GM18870 (cell line): ENCODE data around the gene ADO.

Source experiments
- ATAC-seq: cut with Tn5 transposase; IDR thresholded peaks from one replicate; pipeline ENCODE4 v1.9.1; 2021; ENCODE audit warnings: moderate library complexity; ENCODE audit not compliant: unreplicated experiment

Gene ADO

DNA sequence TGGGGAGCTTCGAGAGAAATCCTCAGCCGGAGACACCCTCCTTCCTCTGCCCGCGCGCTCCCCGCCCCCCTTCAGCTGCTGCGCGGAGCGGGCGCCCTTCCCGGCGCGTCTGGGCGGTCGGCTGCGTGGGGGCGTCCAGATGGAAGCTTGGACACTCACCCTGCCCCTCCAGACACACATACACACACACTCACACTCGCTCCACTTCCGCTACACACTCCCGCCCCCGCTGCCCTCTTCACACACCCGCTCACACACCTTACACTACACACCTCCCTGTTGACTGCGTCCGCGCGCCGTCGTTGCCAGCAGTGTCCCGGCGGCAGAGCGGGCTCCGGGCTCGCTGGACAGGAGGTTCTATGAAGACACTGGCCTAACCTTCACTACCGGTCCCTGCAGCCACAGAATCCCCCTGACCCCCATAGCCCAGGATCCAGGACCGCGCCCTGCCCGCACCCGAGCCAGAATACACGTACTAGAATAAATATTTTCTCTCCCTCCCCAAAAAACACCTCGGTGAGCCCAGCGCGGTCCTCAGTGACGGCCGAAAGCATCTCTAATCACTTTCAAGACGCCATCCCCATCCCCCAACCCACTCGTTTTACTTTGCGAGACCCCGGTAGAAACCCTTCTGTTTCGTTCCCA, 12.7 kb downstream of the ADO start:
- no peak for ATAC-seq

DNA sequence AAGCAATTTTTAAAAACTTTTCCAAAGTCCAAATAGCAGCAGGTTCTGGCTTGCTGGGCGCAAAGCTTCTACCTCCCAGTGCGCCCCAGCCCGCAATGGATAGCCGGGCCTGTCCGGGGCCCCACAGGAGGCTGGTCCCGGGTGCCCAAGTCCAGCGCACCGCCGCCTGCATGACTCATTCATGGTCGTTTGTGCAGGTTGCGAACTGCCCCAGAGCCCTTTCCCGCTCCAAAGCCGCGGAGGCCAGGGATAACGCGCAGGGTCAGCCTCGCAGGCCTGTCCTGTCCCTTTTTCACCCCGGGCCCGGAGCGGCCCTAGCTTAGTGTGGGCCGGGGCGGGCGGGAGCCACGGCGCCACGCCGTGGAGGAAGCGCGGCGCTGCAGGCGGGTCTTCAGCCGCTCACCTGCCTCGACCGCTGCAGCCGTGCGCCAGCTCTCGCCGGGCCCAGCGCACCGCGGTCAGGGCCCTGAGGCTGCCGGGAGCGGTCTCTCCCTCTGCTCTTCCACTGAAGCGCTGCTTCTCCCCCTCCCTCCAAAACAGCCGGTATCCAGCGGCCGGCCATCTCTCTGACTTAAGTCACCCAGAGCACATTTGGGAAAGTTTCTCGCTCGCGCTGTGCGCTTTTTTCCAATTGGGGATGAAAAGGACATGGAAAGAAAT, 13.4 kb downstream of the ADO start:
- ATAC-seq: no peak

DNA sequence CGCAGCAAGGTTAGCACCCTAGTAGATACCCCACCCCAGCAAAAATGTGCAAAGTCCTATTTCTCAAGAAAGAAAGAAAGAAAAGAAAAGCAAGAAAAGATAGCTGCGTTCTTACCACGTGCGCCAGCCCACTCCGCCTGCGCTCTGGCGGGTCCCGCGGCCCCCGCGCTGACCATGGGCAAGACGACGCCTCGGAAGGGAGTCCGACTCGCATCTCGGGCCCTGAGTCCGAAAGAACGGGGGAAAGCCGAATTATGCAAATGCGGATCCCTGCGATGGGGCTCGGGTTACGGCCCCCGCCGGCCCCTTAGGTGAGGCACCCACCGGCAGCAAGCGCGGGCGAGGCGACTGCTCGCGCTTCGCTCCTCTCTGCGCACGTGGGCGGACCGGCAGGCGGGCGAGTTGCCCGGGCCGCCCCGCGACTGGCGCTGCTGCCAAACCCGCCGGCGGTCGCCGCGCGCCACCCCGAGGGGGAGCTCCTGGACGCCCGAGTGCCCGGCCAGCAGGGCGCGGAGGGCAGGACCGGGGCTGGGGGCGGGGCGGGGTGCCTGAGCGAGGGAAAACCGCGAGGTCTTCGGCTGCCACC, 14.0 kb downstream of the ADO start:
- no peak for ATAC-seq

DNA sequence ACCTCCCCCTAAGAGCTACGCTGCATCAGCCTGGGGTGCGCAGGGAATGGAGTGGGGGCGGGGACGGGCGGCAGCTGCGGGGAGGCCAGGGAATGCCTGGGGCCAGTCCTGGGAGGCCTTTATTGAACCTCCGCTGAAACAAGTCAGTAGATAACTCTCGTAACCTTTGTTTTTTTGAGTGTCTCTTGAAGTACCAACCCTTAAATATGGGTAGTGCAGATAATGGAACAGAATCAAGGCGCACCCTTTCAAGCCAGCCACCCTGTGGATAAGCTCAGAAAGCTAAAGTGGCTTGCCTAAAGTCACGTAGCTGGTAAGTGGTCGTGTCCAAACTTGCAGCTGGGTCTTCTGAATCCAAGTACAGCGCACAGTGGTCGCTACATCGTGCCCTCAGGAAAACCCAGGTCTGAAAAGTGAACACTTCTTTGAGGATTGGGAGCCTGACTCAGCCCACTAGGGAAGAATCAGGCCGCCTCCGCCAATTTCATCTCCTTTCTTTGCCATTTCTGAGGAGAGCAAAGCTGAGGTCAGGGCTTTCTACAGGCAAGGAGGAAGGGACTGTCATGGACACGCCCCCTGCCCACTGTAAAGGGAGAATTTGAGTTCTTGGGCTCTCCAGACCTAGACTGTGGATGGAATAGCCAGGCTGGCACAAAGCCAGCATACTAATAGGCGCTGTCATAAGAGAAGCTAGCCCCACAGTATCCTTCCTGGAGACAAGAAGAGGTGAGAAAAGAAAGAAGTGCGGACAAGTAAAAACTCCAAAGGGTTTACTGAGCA, 14.8 kb downstream of the ADO start:
- no peak for ATAC-seq

DNA sequence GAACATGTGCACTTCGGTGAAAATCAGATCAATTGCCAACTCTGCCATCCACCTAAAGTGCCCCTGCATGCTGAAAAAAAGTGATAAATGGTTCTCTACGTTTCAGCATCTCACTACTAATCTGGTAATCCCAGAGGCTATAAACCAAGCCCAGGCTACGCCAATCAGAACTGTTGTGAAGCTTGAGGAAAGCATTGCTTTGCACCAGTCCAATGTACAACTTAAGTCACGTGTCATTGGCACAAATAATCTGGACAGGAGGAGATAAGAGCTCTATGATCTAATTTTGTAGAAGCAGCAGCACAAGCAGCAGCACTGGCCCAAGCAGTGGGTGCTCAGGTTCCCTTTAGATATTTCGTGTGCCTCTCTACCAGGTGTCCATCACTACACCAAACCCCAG, 16.1 kb downstream of the ADO start:
- no peak for ATAC-seq

DNA sequence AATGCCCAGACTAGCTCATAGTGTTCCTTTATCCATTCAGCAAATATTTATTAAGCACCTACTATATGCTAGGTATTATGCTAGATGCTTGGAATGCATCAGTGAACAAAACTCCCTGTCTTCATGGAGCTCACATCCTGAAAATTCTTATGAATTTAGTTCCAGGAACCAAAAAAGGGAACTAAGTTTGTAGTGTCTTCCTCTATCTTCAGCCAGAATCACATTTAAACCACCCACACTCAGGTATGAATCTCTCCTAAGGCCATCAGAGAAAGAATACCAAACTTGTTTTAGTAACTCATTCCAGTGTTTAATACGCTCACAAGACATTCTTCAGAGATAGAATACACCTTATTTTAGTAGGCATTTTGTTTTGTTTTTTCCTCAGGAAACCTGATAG, 21.8 kb downstream of the ADO start:
- no peak for ATAC-seq

DNA sequence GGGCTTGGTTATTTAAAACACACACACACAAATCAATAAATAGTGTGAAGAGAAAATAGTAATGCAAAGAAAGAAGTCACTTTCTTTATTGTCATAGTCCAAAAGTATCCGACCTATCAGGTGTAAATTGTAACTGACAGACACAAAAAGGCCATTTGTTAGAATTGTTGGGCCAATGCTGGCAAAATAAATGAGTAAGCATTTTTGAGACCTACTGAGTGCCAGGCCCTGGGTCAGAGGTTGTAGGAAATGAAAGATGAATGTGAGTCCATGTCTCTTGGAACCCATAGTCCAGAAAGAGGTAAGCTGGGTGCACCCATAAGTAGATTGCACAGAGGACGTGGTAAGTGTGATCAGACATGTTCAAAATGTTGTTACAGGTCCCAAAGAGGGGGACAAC, 25.1 kb downstream of the ADO start:
- ATAC-seq: no peak

DNA sequence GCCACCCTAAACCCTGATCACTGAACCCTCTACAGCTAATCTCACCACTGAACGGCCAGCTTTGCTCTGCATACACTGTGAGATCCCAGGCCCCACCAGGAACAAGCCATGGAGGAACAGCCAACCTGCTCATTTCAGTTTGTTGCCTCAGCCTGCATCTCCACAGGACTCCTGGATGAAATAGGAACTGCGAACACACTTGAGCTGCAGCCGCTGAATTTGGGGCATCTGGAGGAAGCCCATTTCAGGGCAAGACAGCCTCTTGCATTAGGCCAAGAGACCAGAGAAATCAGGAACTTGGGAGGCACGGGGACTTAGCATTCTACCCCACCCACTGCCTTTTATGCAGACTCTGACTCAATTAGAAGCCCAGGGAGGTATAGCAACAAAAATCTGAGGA, 26.2 kb downstream of the ADO start:
- ATAC-seq: no peak

DNA sequence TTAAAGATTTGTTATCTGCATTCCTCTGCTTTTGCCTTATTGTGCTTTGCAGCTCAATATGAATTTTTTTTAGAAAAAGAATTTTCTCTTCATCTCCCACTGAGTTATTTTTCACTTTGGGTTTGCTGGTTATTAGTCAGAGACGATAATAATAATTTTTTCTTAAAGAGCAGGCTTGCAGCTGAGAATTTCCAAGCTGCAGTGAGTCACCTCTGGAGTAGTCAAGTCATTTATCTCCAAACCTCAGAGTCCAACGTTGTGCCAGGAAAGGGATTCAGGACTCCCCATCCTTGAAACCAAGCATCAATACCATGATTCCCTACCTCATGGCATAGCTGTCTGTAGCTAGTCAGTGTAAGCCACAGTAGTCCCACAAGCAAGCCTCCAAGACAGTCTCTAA, 26.8 kb downstream of the ADO start:
- ATAC-seq: no peak

DNA sequence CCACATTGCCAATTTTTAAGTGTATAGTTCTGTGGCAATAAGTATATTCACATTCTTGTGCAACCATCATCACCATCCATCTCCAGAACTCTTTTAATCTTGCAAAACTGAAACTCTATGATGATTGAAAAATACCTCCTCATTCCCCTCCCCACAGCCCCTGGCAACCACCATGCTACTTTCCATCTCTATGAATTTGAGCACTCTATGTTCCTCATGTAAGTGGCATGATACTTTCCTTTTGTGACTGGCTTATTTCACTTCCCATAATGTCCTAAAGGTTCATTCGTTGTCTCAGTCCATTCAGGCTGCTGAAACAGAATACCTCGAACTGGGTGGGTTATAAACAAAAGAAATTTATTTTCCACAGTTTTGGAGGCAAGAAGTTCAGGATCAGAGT, 35.1 kb downstream of the ADO start:
- no peak for ATAC-seq

DNA sequence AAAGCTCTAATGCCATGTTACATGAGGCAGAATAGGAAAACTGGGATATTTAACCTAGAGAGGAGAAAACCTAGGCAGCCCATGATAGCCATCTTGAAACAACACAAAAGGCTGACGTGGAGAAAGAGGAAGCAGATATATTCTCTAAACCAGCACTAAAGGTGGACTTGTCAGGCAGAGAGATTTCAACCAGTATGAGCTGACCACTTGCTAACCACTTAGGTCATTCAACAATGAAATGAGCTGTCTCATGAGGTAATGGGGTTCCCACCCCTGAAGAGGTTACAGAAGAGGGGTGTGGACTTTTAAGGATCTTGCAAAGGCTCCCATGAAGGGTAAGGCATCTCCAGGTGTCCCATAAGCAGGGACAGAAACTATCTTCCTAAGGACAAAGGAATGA, 38.5 kb downstream of the ADO start:
- ATAC-seq: peak; percentile 54

DNA sequence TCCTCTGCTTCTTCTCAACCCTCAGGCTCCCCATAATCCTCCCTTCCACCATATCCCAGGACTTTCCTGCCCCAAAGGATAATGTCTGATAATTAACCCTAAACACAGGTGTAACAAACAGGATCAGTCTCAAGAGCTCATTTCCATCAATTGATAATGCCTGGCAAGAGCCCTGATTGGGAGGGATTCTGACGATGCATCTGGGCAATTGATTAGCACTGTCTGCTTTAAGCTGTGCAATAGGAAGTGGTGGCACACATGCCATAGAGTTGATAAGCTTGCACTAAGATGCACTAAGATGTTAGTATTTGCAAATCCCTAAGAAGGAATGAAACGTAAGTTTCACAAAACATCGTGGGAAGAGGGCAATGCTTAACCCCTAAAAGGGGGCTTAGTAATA, 39.1 kb downstream of the ADO start:
- ATAC-seq: no peak

DNA sequence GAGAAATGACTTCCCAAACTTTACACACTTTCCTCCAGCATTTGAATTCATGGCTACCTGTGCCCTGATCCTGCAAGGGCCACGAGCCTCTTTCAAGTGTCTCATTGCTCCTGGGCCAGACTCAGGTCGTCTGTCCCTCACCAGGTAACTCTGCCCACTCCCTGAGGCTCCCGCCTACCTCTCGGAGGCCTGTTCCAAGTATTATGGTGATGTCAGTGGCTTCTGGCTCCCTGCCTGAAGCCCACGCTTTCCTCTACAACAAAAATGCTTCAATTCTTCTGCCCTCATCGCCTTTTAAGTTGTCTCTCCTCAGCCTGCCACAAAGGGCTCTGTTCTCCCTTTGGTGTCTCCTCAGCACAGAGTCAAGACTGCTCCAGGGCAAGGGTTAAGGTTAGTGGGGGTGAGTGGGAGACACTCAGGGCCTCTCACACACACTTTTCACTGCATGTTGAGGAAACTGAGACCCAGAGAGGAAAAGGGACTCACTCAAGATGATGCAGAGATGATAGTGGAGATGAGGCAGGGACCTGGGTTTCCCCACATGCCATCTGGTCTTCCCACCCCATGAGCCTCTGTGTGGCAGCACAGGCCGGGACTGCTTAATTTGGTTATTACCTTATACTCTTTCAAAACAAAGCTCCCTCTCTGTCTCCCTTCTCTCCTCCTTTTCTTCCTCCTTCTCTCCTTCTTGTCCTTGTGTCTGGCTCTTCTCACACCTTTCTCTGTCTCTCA, 39.9 kb downstream of the ADO start:
- no peak for ATAC-seq

DNA sequence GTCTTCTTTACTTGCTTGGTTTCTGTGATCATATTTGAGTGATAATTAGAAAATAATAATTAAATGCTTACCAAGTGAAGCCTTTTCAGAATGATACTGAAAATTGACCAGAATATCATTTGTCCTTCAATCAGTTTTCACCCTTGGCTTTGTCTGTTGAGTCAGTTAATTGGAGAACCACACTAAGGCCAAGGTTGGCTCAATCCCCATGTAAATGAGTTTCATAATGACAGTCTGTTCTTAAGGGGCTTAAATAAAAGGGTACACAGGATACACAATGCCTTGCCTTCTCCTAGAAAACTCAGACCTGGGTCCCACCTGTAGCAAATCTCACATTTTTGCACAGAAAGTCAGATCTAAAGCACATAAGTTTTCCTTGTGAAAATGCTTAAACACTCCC, 42.9 kb downstream of the ADO start:
- no peak for ATAC-seq

DNA sequence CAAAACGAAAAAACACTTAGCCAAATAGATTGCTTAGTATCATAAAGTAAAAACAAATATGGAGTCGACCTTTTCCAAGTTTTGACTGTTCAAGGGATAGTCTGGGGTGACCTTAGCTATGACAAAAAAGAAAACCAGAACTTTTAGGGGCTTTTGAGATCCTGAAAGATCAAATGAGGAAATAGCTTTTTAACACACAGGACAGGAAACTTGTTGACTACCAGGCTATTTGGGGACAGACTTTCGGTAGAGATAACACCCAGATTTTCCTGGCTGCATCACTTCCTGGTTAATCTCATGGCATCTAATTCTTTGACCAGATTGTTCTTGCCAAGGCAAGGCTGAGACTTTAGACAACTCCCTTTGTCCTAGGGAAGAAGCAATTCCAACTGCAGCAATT, 46.1 kb downstream of the ADO start:
- no peak for ATAC-seq

DNA sequence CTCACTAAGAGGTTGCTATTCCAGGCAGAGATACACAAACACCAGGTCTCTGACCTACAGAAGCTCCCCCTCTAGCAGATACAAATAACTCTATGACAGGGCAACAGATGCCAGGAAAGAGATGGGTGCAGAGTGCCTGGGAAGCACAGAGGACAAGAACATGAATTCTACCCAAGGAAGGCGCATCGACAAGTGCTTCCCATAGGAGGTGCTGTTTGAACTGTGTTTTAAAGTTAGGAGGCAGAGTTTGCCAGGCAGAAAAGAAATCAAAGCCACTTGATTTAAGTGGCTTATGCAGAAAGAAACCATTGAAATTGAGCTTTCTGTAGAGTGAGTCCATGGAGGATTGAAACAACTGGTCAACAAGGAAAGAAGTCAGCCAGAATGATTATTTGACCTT, 46.9 kb downstream of the ADO start:
- no peak for ATAC-seq

DNA sequence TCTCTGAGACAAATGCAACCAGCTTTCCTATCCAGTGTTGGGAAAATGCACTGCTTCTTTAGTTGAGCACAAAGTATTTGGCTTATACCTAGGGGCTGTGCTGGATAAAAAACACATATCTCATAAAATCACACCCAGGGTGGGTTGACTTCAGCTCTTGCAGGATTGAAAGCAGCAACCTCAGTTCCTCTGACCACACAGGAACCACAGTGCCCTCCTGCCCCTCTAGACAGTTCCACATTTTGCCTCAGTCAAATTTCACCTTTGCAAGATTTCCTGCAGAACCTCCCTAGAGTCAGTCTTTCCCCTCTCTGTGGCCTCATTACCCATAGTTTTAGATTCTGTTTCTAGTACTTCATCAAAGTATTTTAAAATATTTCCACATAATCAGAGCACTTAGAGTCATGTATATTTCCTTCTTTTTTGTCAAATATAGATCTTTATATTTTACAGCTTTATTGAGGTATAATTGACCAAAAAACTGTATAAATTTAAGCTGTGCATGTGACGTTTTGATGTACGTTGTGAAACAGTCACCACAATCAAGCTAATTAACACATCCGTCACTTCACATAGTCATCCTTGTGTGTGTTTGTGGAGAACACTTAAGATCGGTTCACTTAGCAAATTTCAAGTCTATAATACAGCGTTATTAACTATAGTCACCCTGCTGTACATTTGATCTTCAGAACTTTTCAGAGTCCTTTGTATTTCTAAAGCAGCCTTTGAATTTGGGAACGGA, 48.6 kb downstream of the ADO start:
- peak; percentile 53 for ATAC-seq

DNA sequence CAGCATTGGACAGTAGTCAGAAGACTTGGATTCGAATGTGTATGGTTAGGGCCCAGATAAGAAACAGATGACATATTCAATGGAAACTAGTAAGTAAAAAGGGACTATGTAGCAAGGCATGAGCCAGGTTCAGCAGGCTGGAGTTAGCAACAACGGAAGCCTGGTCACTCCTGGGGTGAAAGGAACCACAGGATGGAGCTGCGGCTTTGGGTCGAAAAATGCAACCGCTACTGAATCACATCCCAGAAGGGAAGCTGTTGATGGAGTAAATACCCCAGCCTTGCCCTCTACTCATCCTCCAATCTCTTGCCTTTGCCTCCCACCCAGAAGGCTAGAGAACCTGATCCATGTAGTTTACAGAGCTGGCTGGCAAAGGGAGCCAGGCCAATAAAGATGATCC, 49.2 kb downstream of the ADO start:
- no peak for ATAC-seq

DNA sequence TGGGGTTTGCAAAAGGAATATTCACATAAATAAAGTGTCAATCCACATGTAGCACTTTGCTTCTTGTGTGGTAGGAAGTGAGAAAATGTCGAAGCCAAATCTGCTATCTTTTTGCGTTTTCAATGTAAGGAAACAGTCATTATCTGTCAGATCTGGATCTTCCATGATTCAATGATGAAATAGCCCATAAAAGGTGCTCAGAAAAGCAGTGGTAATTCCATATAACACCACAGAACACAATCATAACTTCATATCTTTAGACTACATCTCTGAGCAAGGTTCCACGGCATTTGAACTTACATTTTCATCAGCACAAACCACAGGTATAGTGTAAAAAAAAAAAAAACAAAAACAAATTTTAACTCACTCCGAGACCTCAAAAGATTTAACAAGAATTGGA, 51.5 kb downstream of the ADO start:
- ATAC-seq: no peak
